Body of pancreas (tissue), 4 donors: Measurements from ENCODE around the gene IL6ST. TPM values are rescaled to one million over a fixed set of nuclear protein-coding genes. Genes with fewer than 3 reads are reported as not detected.
A peak's percentile ranks its signal among the peaks of the same experiment; 100 is the strongest.

Experiments used
- ATAC-seq: fragments of 150-250 bp; one replicate; pipeline ENCODE4 v1.9.1; 2016
- DNase-seq, 4 donors: peaks; one replicate each; pipeline ENCODE4 v3.0.0-alpha.2; 2019
- H3K27ac ChIP-seq, 4 donors: fragments of 200-600 bp; sonication (generic); 1 replicate in 3 of 4; 2 replicates in 1 of 4; pipeline versions ENCODE4 v1.5.1 to v1.6.1; 2016 to 2019; ENCODE audit warnings: mild to moderate bottlenecking in 1 of 4, mixed read lengths in 1 of 4, moderate library complexity in 1 of 4
- H3K27me3 ChIP-seq, 2 donors: fragments of 200-600 bp; sonication (generic); one replicate each; pipeline ENCODE4 v1.6.0; 2016; ENCODE audit warnings: mild to moderate bottlenecking in 1 of 2
- H3K36me3 ChIP-seq, 2 donors: fragments of 200-600 bp; sonication (generic); replicated peaks in 1 of 2; 2 replicates each; pipeline ENCODE4 v1.5.1; 2016; ENCODE audit warnings: low read depth in 2 of 2; ENCODE audit not compliant: insufficient read depth in 1 of 2
- H3K4me1 ChIP-seq: fragments of 200-600 bp; sonication (generic); one replicate; pipeline ENCODE4 v1.6.0; 2016
- H3K4me3 ChIP-seq, 2 donors: fragments of 200-600 bp; sonication (generic); 1 replicate in 1 of 2; 2 replicates in 1 of 2; pipeline ENCODE4 v1.5.1; 2016 to 2019
- H3K9me3 ChIP-seq, 3 donors: fragments of 200-600 bp; sonication (generic); 1 replicate in 2 of 3; 2 replicates in 1 of 3; pipeline ENCODE4 v1.5.1; 2016
- CTCF ChIP-seq, 7 experiments: fragments of 450-650 bp in 4 of 7; fragments of 200-600 bp in 3 of 7; sonication (generic) in 3 of 7; IDR thresholded peaks; one replicate each; pipeline ENCODE4 v1.5.1; 2016 to 2019; ENCODE audit warnings: antibody characterized with exemption in 7 of 7
- POLR2A ChIP-seq, 3 donors: fragments of 450-650 bp; IDR thresholded peaks; one replicate each; pipeline ENCODE4 v1.6.1; 2016; ENCODE audit warnings: antibody characterized with exemption in 3 of 3, mild to moderate bottlenecking in 2 of 3
- WGBS, 2 donors: methylation state at CpG; one replicate each; pipeline ENCODE4 v1.1.5; 2017; 5-methylcytosine and 5-hydroxymethylcytosine counted together
- intact Hi-C: fragments of 100-400 bp; cut with DNase I; formaldehyde crosslinking; loops from one replicate; pipeline ENCODE4 v1.15.1; 2023
- total RNA-seq, 2 donors: library from RNA; depleted of rRNA; stranded (reverse); fragments of >200 nt; gene quantifications; one replicate each; pipeline ENCODE4 v1.1.0, GENCODE V29; 2016

Gene IL6ST
- total RNA-seq, 2 donors from 2014 or later, result 48.1 to 82.5 TPM

- intact Hi-C loops, result loop anchor here (10.0 kb wide), 1 partner anchor 271 kb away; no protein-coding TSS in a partner anchor
- no peak for DNase-seq
- peak; percentile 4 for ATAC-seq
- no peaks in the 10 kb centered on the region for H3K9me3 ChIP-seq
- 88 to 92% methylated on average over 14 of the region's 14 CpGs for WGBS, 2 donors
- no peaks in the 10 kb centered on the region for H3K27me3 ChIP-seq
- no peak overlapping the region for H3K27ac ChIP-seq
- peaks cover 4 to 5% of the 10 kb centered on the region in 2 donors for H3K36me3 ChIP-seq
- no peak overlapping the region for H3K4me3 ChIP-seq
- peaks cover 3% of the 10 kb centered on the region for H3K4me1 ChIP-seq
- TF ChIP-seq CTCF (IDR thresholded peaks at IDR 0.05), result no peak
- no peak for TF ChIP-seq POLR2A (IDR thresholded peaks at IDR 0.05)
Measured at GRCh38 chr5:55933377-55934114, 61.2 kb downstream of the IL6ST start.

GRCh38 chr5:55932700-55933099 lies 62.1 kb downstream of the IL6ST start:
- H3K27me3 ChIP-seq, result no peaks in the 10 kb centered on the region
- WGBS, 2 donors, result 74 to 79% methylated on average over 4 of the region's 4 CpGs
- H3K9me3 ChIP-seq, result no peaks in the 10 kb centered on the region
- H3K36me3 ChIP-seq, result peaks cover 0 to 4% of the 10 kb centered on the region in 2 donors
- intact Hi-C loops, result loop anchor here (10.0 kb wide), 1 partner anchor 272 kb away; no protein-coding TSS in a partner anchor
- no peak for DNase-seq
- no peak for ATAC-seq
- no peak for TF ChIP-seq CTCF (IDR thresholded peaks at IDR 0.05)
- no peak for TF ChIP-seq POLR2A (IDR thresholded peaks at IDR 0.05)
- H3K27ac ChIP-seq, result no peak overlapping the region
- no peak overlapping the region for H3K4me3 ChIP-seq
- peaks cover 3% of the 10 kb centered on the region for H3K4me1 ChIP-seq

GRCh38 chr5:55929020-55929799 lies 65.6 kb downstream of the IL6ST start:
- TF ChIP-seq CTCF (IDR thresholded peaks at IDR 0.05) (no peak), POLR2A (IDR thresholded peaks at IDR 0.05) (no peak)
- Histone ChIP-seq H3K27ac (no peak overlapping the region), H3K4me3 (no peak overlapping the region), H3K4me1 (peaks cover 2% of the 10 kb centered on the region), H3K9me3 (no peaks in the 10 kb centered on the region), H3K27me3 (no peaks in the 10 kb centered on the region), H3K36me3 (no peaks in the 10 kb centered on the region)
- ATAC-seq (no peak), DNase-seq (no peak)
- intact Hi-C loops, result no loop called here
- 73 to 79% methylated on average over 12 of the region's 12 CpGs for WGBS, 2 donors

- Histone ChIP-seq H3K27ac (no peak overlapping the region), H3K4me1 (no peaks in the 10 kb centered on the region), H3K9me3 (no peaks in the 10 kb centered on the region), H3K27me3 (no peaks in the 10 kb centered on the region), H3K36me3 (no peaks in the 10 kb centered on the region), H3K4me3 (no peak overlapping the region)
- no peak for ATAC-seq
- no peak for DNase-seq
- intact Hi-C loops, result no loop called here
- 85 to 87% methylated on average over 11 to 12 of the region's 12 CpGs for WGBS, 2 donors
- no peak for TF ChIP-seq POLR2A (IDR thresholded peaks at IDR 0.05)
- TF ChIP-seq CTCF (IDR thresholded peaks at IDR 0.05), result no peak
Measured at GRCh38 chr5:55927861-55928655, 66.7 kb downstream of the IL6ST start.
